ENCODE results near the gene EYS. TPM values are rescaled to one million over a fixed set of nuclear protein-coding genes. Genes with fewer than 3 reads are reported as not detected.

EYS gene
- total RNA-seq, 3 donors from 2014 or later: 0.16 to 0.61 (median 0.60) TPM

- no peaks in the 10 kb centered on the region for H3K9me3 ChIP-seq
- TF ChIP-seq CTCF (IDR thresholded peaks at IDR 0.05): no peak
- no peaks in the 10 kb centered on the region for H3K4me1 ChIP-seq (ENCODE audit: low read depth)
- no peak overlapping the region for H3K4me3 ChIP-seq
- H3K36me3 ChIP-seq (ENCODE audit: low read depth): no peaks in the 10 kb centered on the region
- intact Hi-C loops (cut with DNase I, micrococcal nuclease): loop anchor here (5.0 to 10.0 kb wide), 2 partner anchors 322 to 325 kb away; no protein-coding TSS in a partner anchor
- no peak for ATAC-seq
- peak in 1 of 3 donors; percentile 22 for DNase-seq
Observed at GRCh38 chr6:64010010-64010409, 1697.0 kb downstream of the EYS start.

GRCh38 chr6:64006246-64006645 lies 1700.8 kb downstream of the EYS start:
- intact Hi-C loops (cut with DNase I, micrococcal nuclease): no loop called here
- Histone ChIP-seq H3K4me3 (no peak overlapping the region), H3K9me3 (no peaks in the 10 kb centered on the region), H3K36me3 (ENCODE audit: low read depth) (no peaks in the 10 kb centered on the region), H3K4me1 (ENCODE audit: low read depth) (no peaks in the 10 kb centered on the region)
- no peak for TF ChIP-seq CTCF (IDR thresholded peaks at IDR 0.05)
- ATAC-seq: no peak
- no peak for DNase-seq

GRCh38 chr6:64000818-64001491 lies 1706.1 kb downstream of the EYS start:
- Histone ChIP-seq H3K36me3 (ENCODE audit: low read depth) (no peaks in the 10 kb centered on the region), H3K4me1 (ENCODE audit: low read depth) (no peaks in the 10 kb centered on the region), H3K9me3 (no peaks in the 10 kb centered on the region), H3K4me3 (no peak overlapping the region)
- DNase-seq (no peak), ATAC-seq (no peak)
- intact Hi-C loops (cut with DNase I, micrococcal nuclease): no loop called here
- TF ChIP-seq CTCF (IDR thresholded peaks at IDR 0.05): no peak

- H3K9me3 ChIP-seq: no peaks in the 10 kb centered on the region
- H3K36me3 ChIP-seq (ENCODE audit: low read depth): no peaks in the 10 kb centered on the region
- no peak for TF ChIP-seq CTCF (IDR thresholded peaks at IDR 0.05)
- no peak overlapping the region for H3K4me3 ChIP-seq
- ATAC-seq: no peak
- no peaks in the 10 kb centered on the region for H3K4me1 ChIP-seq (ENCODE audit: low read depth)
- DNase-seq: no peak
- intact Hi-C loops (cut with DNase I, micrococcal nuclease): no loop called here
Observed at GRCh38 chr6:63999613-64000012, 1707.4 kb downstream of the EYS start.

- Histone ChIP-seq H3K36me3 (ENCODE audit: low read depth) (no peaks in the 10 kb centered on the region), H3K9me3 (no peaks in the 10 kb centered on the region), H3K4me1 (ENCODE audit: low read depth) (no peaks in the 10 kb centered on the region), H3K4me3 (no peak overlapping the region)
- no peak for TF ChIP-seq CTCF (IDR thresholded peaks at IDR 0.05)
- intact Hi-C loops (cut with DNase I, micrococcal nuclease): no loop called here
- DNase-seq (no peak), ATAC-seq (no peak)
Observed at GRCh38 chr6:63998991-63999390, 1708.0 kb downstream of the EYS start.

GRCh38 chr6:63997734-63998133 lies 1709.3 kb downstream of the EYS start:
- no peak overlapping the region for H3K4me3 ChIP-seq
- H3K9me3 ChIP-seq: no peaks in the 10 kb centered on the region
- no peak for DNase-seq
- TF ChIP-seq CTCF (IDR thresholded peaks at IDR 0.05): no peak
- intact Hi-C loops (cut with DNase I, micrococcal nuclease): no loop called here
- no peaks in the 10 kb centered on the region for H3K4me1 ChIP-seq (ENCODE audit: low read depth)
- ATAC-seq: no peak
- H3K36me3 ChIP-seq (ENCODE audit: low read depth): no peaks in the 10 kb centered on the region

All from mucosa of descending colon (tissue), 3 donors.